T-cell (primary cell): ENCODE results near the gene CUL1. TPM values are rescaled to one million over a fixed set of nuclear protein-coding genes. Genes with fewer than 3 reads are reported as not detected.

Experiments used
- ATAC-seq, 4 experiments: fragments of 200-7000 bp in 3 of 4; fragments of 150-1000 bp in 1 of 4; cut with Tn5 transposase; replicated peaks in 1 of 4; 1 replicate in 3 of 4; 2 replicates in 1 of 4; pipeline ENCODE4 v1.10.0; 2021; ENCODE audit warnings: moderate library complexity in 3 of 4, mild to moderate bottlenecking in 2 of 4, moderate number of reproducible peaks in 1 of 4
- CTCF ChIA-PET, 2 donors: fragments of 300-600 bp; sonication (Branson Sonifier 250); formaldehyde crosslinking; loops; one replicate each; lab custom pipeline; 2022; ENCODE audit warnings: antibody characterized with exemption in 2 of 2; lab: Charles Lee
- POLR2A ChIA-PET, 2 donors: fragments of 300-600 bp; sonication (Branson Sonifier 250); formaldehyde crosslinking; loops; one replicate each; lab custom pipeline; 2022; ENCODE audit warnings: antibody characterized with exemption in 2 of 2; lab: Charles Lee
- DNase-seq, 35 experiments: peaks; one replicate each; pipeline versions ENCODE4 v3.0.0 to v3.0.0-alpha.2; 2013 to 2023
- H3K27ac ChIP-seq: one replicate; pipeline ENCODE4 v1.5.1; 2013; ENCODE audit warnings: low read length
- H3K27me3 ChIP-seq, 2 experiments: replicated peaks in 1 of 2; 1 replicate in 1 of 2; 2 replicates in 1 of 2; pipeline versions ENCODE4 v1.6.1 to v1.7.0; 2013; ENCODE audit warnings: low read length in 1 of 2, mixed read lengths in 1 of 2; ENCODE audit not compliant: control insufficient read depth in 2 of 2, insufficient read depth in 2 of 2; ENCODE audit errors: extremely low read depth in 1 of 2
- H3K36me3 ChIP-seq, 2 donors: 1 replicate in 1 of 2; 2 replicates in 1 of 2; pipeline versions ENCODE4 v1.6.1 to v1.7.0; 2013; ENCODE audit warnings: low read length in 1 of 2; ENCODE audit not compliant: control insufficient read depth in 2 of 2, insufficient read depth in 1 of 2; ENCODE audit errors: extremely low read depth in 1 of 2
- H3K4me1 ChIP-seq, 2 experiments: 1 replicate in 1 of 2; 2 replicates in 1 of 2; pipeline versions ENCODE4 v1.6.1 to v1.7.0; 2013; ENCODE audit warnings: low read length in 2 of 2, mixed read lengths in 1 of 2; ENCODE audit not compliant: insufficient read depth in 2 of 2, control insufficient read depth in 1 of 2; ENCODE audit errors: extremely low read depth in 1 of 2
- H3K4me3 ChIP-seq, 2 donors: 1 replicate in 1 of 2; 2 replicates in 1 of 2; pipeline versions ENCODE4 v1.5.1 to v1.7.0; 2013; ENCODE audit warnings: mild to moderate bottlenecking in 2 of 2, low read length in 1 of 2, moderate library complexity in 1 of 2; ENCODE audit not compliant: control insufficient read depth in 1 of 2; ENCODE audit errors: extremely low read depth in 1 of 2
- H3K9me3 ChIP-seq: 2 replicates; pipeline ENCODE4 v1.7.0; 2013
- H3K27ac Mint-ChIP-seq, 2 donors: one replicate each; pipeline ENCODE4 v1.8.0; 2020 to 2021; ENCODE audit warnings: mild to moderate bottlenecking in 2 of 2, mixed read lengths in 2 of 2
- H3K27me3 Mint-ChIP-seq, 2 donors: one replicate each; pipeline ENCODE4 v1.8.0; 2021 to 2022; ENCODE audit warnings: mixed read lengths in 2 of 2
- H3K36me3 Mint-ChIP-seq: one replicate; pipeline ENCODE4 v1.8.0; 2021; ENCODE audit warnings: mixed read lengths
- H3K4me1 Mint-ChIP-seq, 3 donors: one replicate each; pipeline ENCODE4 v1.8.0; 2020 to 2022; ENCODE audit warnings: mixed read lengths in 3 of 3, mild to moderate bottlenecking in 1 of 3
- H3K4me3 Mint-ChIP-seq, 3 donors: one replicate each; pipeline ENCODE4 v1.8.0; 2020 to 2022; ENCODE audit warnings: mild to moderate bottlenecking in 3 of 3, mixed read lengths in 3 of 3, moderate library complexity in 3 of 3
- H3K9me3 Mint-ChIP-seq, 3 donors: one replicate each; pipeline ENCODE4 v1.8.0; 2020 to 2022; ENCODE audit warnings: mixed read lengths in 3 of 3
- WGBS: methylation state at CpG from one replicate; pipeline ENCODE4 v1.1.5; 2013; ENCODE audit warnings: missing lambda C conversion rate; ENCODE audit not compliant: insufficient coverage; 5-methylcytosine and 5-hydroxymethylcytosine counted together
- total RNA-seq, 35 experiments: library from RNA in 6 of 35; stranded (reverse) in 6 of 35; fragments of 120-200 nt in 1 of 35; gene quantifications; one replicate each; pipeline versions ENCODE4 v1.2.1 to v1.2.4 and lab custom pipeline; 2013 to 2026

CUL1 gene
- 10 to 100 TPM; 42.3 to 53.7 (median 49.9) TPM for total RNA-seq
- 52.2 TPM for total RNA-seq (2013)
- total RNA-seq (lab: John Stamatoyannopoulos, UW), result 99.1 to 214 (median 135) reads per million in 29 experiments

- Mint-ChIP-seq H3K36me3 (no peaks in the 10 kb centered on the region), H3K27ac (peak within 1 kb of the TSS; percentile 87 to 93), H3K4me1 (peaks cover 49 to 57% (median 51%) of the 10 kb centered on the region in 3 donors), H3K27me3 (no peaks in the 10 kb centered on the region), H3K9me3 (no peaks in the 10 kb centered on the region), H3K4me3 (peak within 1 kb of the TSS; percentile 85 to 93 (median 89))
- CTCF ChIA-PET, result interaction anchor here (0.6 to 0.9 kb wide), 6 partner anchors 12 to 264 kb away, joined by 3 to 6 read pairs (median 4); no protein-coding TSS in a partner anchor
- Histone ChIP-seq H3K4me3 (peak within 1 kb of the TSS; percentile 77 to 93), H3K9me3 (no peaks in the 10 kb centered on the region), H3K27ac (peak within 1 kb of the TSS; percentile 73), H3K4me1 (peaks cover 21 to 25% of the 10 kb centered on the region in 2 experiments), H3K36me3 (no peaks in the 10 kb centered on the region), H3K27me3 (no peaks in the 10 kb centered on the region)
- ATAC-seq (peak; percentile 83 to 89 (median 86)), DNase-seq (peak; percentile 67 to 91 (median 78))
- POLR2A ChIA-PET, result interaction anchor here (0.6 to 1.6 kb wide), 9 partner anchors 8 to 243 kb away, joined by 3 to 8 read pairs (median 3); partner anchors contain the start of gene EZH2 (in 1 of the 2)
- under 1% methylated on average over 64 of the region's 84 CpGs for WGBS
Observed at GRCh38 chr7:148698397-148699023, at the start of gene CUL1. Gene CUL1 (plus strand): TSS chr7:148698903. CDS start chr7:148730123, 31,220 bp downstream.

- Histone ChIP-seq H3K27me3 (peaks cover 0 to under 1% of the 10 kb centered on the region in 2 experiments), H3K4me3 (no peak overlapping the region), H3K27ac (no peak overlapping the region), H3K9me3 (no peaks in the 10 kb centered on the region), H3K4me1 (no peaks in the 10 kb centered on the region), H3K36me3 (no peaks in the 10 kb centered on the region)
- Mint-ChIP-seq H3K36me3 (no peaks in the 10 kb centered on the region), H3K27me3 (peaks cover 2 to 7% of the 10 kb centered on the region in 2 donors), H3K4me3 (no peak overlapping the region), H3K27ac (no peak overlapping the region), H3K4me1 (no peaks in the 10 kb centered on the region), H3K9me3 (no peaks in the 10 kb centered on the region)
- ATAC-seq (no peak), DNase-seq (no peak)
- ChIA-PET CTCF (no interaction called here), POLR2A (no interaction called here)
- WGBS, result 83% methylated on average over 1 of the region's 4 CpGs
Observed at GRCh38 chr7:148650232-148650858, 48.4 kb upstream of the CUL1 start.

- H3K27ac ChIP-seq, result no peak overlapping the region
- ChIA-PET POLR2A (interaction anchor here in 1 of 2 donors (0.6 kb wide), 1 partner anchor 70 kb away, joined by 4 read pairs; no protein-coding TSS in a partner anchor), CTCF (no interaction called here)
- Mint-ChIP-seq H3K4me1 (no peaks in the 10 kb centered on the region), H3K4me3 (no peak overlapping the region), H3K27me3 (peaks cover 0 to 2% of the 10 kb centered on the region in 2 donors), H3K36me3 (no peaks in the 10 kb centered on the region), H3K27ac (no peak overlapping the region), H3K9me3 (no peaks in the 10 kb centered on the region)
- H3K27me3 ChIP-seq, result no peaks in the 10 kb centered on the region
- ATAC-seq (no peak), DNase-seq (no peak)
- H3K36me3 ChIP-seq, result no peaks in the 10 kb centered on the region
- no peaks in the 10 kb centered on the region for H3K4me1 ChIP-seq
- H3K9me3 ChIP-seq, result no peaks in the 10 kb centered on the region
- no peak overlapping the region for H3K4me3 ChIP-seq
Observed at GRCh38 chr7:148652773-148653172, 45.9 kb upstream of the CUL1 start.

GRCh38 chr7:148657929-148658328 lies 40.8 kb upstream of the CUL1 start:
- Mint-ChIP-seq H3K36me3 (no peaks in the 10 kb centered on the region), H3K4me3 (no peak overlapping the region), H3K27me3 (no peaks in the 10 kb centered on the region), H3K4me1 (peaks cover 0 to 4% (median 2%) of the 10 kb centered on the region in 3 donors), H3K27ac (no peak overlapping the region), H3K9me3 (no peaks in the 10 kb centered on the region)
- POLR2A ChIA-PET, result no interaction called here
- no peaks in the 10 kb centered on the region for H3K9me3 ChIP-seq
- ATAC-seq (no peak), DNase-seq (no peak)
- H3K27me3 ChIP-seq, result no peaks in the 10 kb centered on the region
- H3K4me3 ChIP-seq, result no peak overlapping the region
- CTCF ChIA-PET, result no interaction called here
- H3K4me1 ChIP-seq, result no peaks in the 10 kb centered on the region
- H3K27ac ChIP-seq, result no peak overlapping the region
- WGBS, result 86% methylated on average over 1 of the region's 4 CpGs
- no peaks in the 10 kb centered on the region for H3K36me3 ChIP-seq

- H3K9me3 ChIP-seq, result no peaks in the 10 kb centered on the region
- ATAC-seq, result no peak
- no peaks in the 10 kb centered on the region for H3K27me3 Mint-ChIP-seq
- H3K4me3 Mint-ChIP-seq, result no peak overlapping the region
- no peak overlapping the region for H3K4me3 ChIP-seq
- H3K9me3 Mint-ChIP-seq, result no peaks in the 10 kb centered on the region
- no peak overlapping the region for H3K27ac ChIP-seq
- H3K4me1 ChIP-seq, result no peaks in the 10 kb centered on the region
- H3K27ac Mint-ChIP-seq, result no peak overlapping the region
- H3K36me3 Mint-ChIP-seq, result no peaks in the 10 kb centered on the region
- H3K36me3 ChIP-seq, result no peaks in the 10 kb centered on the region
- CTCF ChIA-PET, result no interaction called here
- no peak for DNase-seq
- H3K4me1 Mint-ChIP-seq, result peaks cover 0 to 4% (median 2%) of the 10 kb centered on the region in 3 donors
- no peaks in the 10 kb centered on the region for H3K27me3 ChIP-seq
- 37% methylated on average over 2 of the region's 2 CpGs for WGBS
- POLR2A ChIA-PET, result no interaction called here
Observed at GRCh38 chr7:148661471-148661870, 37.2 kb upstream of the CUL1 start.

GRCh38 chr7:148662646-148663045 lies 36.1 kb upstream of the CUL1 start:
- WGBS, result 83% methylated on average over 2 of the region's 3 CpGs
- ATAC-seq (no peak), DNase-seq (no peak)
- H3K27ac Mint-ChIP-seq, result no peak overlapping the region
- Histone ChIP-seq H3K9me3 (no peaks in the 10 kb centered on the region), H3K4me3 (no peak overlapping the region), H3K27me3 (no peaks in the 10 kb centered on the region), H3K4me1 (no peaks in the 10 kb centered on the region), H3K27ac (no peak overlapping the region), H3K36me3 (no peaks in the 10 kb centered on the region)
- no peaks in the 10 kb centered on the region for H3K36me3 Mint-ChIP-seq
- peaks cover under 1 to 4% (median 2%) of the 10 kb centered on the region in 3 donors for H3K4me1 Mint-ChIP-seq
- CTCF ChIA-PET, result no interaction called here
- no peaks in the 10 kb centered on the region for H3K27me3 Mint-ChIP-seq
- no peaks in the 10 kb centered on the region for H3K9me3 Mint-ChIP-seq
- POLR2A ChIA-PET, result no interaction called here
- H3K4me3 Mint-ChIP-seq, result no peak overlapping the region
